Ramos (cell line): ENCODE data around the gene INSIG2.

ENCODE experiments used
- in situ Hi-C: fragments of 300-500 bp; cut with MboI; formaldehyde crosslinking; loops from one replicate; pipeline ENCODE4 v1.14.3; 2022; ENCODE audit warnings: low sequenced_read_pairs; ENCODE audit not compliant: unreplicated experiment

Gene INSIG2

DNA sequence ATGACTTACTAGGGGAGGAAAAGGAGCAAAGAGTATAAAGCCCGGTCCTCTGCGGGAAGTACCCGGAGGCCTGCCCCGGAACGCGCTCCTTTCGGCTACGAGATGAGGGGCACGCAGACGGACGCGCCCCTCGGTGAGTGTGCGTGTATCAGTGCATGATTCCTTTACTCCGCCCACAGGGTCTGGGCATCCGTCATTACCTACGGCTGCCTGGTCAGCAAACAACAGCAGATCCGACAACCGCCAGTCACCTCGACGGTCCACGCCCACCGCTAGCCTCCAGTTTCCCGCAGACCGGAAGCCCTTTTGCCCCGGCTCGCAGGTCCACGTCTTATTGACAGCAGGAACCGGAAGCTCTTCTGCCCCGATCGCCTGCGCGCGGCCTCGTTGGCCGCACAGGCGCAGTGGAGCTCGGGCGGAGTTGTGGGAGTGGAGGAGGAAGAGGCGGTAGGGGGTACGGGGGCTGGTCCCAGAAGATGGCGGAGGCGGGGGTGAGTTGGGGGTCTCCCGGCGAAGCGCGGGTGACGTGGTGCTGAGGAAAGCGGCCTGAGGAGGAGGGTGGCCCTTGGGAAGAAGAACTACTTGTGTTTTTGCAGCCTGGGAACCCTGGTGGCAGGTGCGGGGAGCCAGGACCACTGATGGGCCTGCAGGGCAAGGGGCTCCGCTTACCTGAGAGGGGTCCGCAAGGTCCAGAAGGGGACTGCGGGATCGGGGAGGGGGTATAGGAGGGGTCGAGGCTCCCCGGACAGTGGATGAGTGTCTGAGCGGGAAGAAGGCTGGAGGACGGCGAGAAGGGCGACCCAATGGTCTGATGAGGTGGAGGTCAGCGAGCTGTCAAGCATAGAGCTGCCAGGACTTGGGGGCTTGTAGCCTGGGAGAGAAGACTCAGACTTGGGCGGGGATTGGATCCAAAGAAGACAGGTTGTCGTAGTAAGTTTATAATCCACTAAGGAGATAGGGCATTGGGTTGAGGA, at the start of gene INSIG2:
TSS of gene INSIG2 (plus strand) at position 421 of the 974 bp plus-strand sequence. CDS start 8,086 bp downstream, outside the sequence.
- in situ Hi-C loops = no loop called here

DNA sequence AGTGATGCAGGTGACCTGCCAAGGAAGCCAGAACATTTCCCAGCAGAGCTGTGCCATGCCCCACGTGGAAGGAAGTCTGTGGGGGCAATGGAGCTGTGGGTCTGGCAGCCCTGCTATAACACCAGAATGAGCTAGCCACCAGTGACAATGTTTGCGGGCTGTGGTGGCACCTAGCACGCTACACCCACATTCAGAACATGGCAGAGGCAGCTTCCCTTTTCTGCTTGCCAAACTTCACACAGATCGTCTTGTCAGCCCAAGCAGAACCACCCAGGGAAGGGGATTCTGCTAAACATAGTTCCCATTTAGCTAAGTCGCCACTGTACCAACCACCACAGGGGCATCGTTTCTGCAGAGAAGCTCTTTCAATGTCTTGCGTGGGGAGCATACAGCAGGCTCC, 47.4 kb upstream of the INSIG2 start:
- in situ Hi-C loops = loop anchor here (25.0 kb wide), 1 partner anchor 821 kb away; no protein-coding TSS in a partner anchor

DNA sequence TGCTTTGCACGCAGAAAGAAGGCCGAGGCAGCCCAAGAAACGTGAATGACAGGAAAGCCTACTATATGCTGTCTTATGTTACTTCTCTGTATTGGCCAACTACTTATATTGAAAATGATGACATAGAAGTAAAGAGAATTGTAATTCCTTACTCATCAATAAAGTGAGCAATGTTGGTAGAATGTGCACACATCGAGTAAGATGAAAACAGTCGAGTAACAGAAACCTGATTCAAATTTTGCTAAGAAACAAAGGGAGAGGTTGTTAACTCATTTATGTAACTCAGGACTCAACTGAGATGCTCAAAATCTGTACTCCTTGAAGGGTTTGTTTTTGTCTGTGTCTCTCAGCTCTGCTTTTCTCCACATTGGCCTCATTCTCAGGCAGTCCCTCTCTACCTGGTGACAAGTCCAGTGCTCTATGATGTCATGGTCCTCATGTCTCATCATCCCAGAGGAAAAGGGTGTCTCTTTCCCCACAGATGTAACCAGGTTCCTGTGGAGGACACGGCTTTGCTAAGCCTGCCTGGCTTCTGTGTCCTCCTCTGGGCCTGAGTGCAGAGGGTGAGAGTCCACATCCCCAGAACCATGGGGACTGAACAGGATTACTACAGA, 44.1 kb upstream of the INSIG2 start:
- in situ Hi-C loops = loop anchor here (25.0 kb wide), 1 partner anchor 818 kb away; no protein-coding TSS in a partner anchor

DNA sequence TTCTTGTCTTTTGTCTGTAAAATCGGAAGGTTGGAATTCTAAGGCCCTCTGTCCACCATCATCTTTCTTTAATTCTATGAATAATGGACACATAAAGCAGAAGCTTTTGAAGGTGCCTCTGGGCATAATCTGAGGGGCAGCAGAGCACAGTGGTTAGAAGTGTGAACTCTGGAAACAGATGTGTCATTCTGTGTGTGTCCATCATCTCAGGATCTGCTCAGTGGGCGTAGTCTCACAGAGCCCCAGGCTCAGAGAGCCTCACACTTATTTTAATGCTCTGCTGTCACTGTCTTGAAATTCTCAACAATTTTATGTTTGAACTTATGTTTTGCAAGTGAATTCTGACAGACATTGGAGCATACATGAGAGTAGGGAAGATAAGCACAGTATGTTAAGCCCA, 43.4 kb upstream of the INSIG2 start:
- in situ Hi-C loops = loop anchor here (25.0 kb wide), 1 partner anchor 817 kb away; no protein-coding TSS in a partner anchor

DNA sequence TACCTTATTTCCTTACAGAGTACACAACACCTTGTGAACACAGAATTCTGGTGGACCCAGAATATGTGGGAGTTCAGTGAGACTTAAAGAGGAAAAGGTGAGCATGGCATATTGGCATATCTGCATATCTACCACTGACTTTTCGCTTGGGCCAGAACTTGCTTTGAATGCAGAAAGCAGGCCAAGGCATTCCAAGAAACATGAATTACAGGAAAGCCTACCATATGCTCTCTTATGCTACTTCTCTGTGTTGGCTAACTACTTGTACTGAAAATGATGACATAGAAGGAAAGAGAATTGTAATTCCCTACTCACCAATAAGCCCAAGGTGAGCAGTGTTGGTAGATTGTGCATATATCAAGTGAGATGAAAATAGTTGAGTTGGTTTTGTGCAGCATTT, 43.0 kb upstream of the INSIG2 start:
- in situ Hi-C loops = loop anchor here (25.0 kb wide), 1 partner anchor 817 kb away; no protein-coding TSS in a partner anchor

DNA sequence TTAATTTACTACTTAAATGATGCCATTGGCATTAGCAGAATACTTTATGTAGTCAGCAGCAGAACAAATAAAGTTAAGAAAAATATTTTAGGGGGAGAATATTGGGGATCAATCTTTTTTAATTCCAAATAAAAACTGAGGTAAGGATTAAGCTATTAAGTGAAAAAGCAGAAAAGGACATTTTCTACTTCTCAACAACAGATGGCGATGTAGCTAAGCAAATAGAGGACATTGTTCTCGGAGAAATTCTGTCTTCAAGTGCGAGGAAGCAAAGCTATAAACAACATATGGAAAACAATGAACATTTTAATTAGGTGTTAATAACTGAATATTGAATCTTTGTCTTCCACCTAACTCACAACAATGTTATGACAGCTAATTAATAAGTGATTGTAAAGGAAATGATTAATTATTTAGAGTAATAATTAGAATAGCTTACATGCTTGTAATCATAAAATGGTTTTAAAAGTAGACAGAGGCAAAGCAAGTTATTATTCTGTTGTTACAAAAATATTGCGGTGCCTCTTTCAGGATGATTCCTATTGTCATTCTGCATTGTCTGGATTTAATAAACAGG, 41.5 kb upstream of the INSIG2 start:
- in situ Hi-C loops = loop anchor here (25.0 kb wide), 1 partner anchor 816 kb away; no protein-coding TSS in a partner anchor

DNA sequence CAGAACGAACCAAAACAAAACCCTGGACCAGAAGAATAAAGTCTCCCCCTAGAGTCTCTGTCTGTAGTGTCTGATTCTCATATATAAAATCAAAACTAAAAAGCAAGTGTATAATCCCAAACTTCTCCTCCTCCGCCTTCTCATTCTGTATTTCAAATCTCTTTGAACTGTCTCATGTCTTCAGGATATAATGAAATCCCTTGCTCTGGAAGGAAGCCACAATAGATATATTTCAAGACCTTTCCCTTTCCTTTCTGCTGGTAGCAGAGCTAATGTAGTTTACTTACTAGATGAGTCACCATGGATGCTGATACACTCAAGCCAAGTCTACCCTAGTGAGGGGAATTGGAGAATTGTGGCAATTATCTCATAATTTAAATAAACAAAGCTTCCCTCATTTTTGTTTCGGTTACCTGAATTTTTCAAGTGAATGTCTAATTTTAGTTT, 40.9 kb upstream of the INSIG2 start:
- in situ Hi-C loops = loop anchor here (25.0 kb wide), 1 partner anchor 815 kb away; no protein-coding TSS in a partner anchor

DNA sequence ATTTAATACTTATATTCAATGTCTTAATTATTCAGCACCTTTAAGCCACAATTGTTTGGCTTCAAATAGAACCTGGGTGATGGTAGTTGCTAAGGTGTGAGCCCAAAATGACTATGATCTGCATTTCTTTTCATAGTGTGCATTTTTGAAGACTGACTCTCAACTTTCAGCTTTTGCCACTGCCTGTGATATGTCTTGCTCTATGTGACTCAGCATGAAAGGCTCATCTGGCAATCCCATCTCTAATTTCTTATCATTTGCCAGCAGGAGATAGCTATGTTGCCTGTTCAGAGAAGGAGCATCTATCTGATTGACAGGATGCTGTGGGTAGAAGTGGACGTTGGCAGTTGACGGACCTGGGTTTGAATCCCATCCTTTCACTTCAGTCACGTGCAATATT, 39.9 kb upstream of the INSIG2 start:
- in situ Hi-C loops = loop anchor here (25.0 kb wide), 1 partner anchor 814 kb away; no protein-coding TSS in a partner anchor

DNA sequence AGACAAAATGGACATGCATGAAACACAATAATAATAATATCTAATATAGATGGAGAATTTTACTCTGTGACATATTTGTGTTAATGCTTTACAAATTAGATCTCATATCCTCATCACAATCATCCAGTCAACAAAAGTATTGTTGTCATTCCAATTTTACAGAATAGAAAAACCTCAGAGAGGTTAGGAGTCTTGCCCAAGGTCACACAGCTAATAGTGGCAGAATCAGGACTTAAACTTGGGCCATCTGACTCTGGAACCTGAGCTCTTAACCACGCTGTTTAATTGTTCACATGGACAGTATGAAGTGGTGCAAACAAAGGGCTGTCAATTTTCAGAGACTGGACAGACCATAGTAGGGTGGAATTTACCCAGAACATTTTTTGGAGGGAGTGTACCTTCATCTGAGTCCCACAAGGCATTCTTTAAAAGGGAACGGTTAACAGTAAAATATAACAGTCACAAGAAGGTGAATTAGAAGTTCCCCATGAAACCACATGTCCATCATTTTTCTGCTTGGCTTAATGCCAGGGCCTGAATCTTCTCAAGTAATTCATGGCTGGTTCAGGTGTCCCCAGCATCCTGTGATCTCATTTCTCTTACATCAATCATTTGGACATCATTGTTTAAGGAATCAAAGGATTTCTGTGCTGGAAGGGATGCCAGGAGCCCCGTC, 39.0 kb upstream of the INSIG2 start:
- in situ Hi-C loops = loop anchor here (25.0 kb wide), 1 partner anchor 813 kb away; no protein-coding TSS in a partner anchor

DNA sequence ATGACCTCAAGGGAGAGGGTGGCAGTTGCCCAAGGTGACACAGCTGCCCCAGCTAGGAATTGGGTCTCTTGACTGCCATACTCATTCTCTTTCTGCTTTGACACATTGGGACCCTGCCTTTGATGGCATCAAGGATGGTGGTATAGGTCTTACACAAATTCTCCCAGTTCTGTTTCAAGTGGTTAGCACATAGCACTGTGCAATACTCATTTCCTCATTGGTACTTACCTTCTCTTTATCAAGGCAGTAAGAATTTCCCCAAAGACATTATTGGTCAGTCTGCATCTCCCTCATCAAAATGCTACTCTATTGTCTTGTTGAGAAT, 38.5 kb upstream of the INSIG2 start:
- in situ Hi-C loops = loop anchor here (25.0 kb wide), 1 partner anchor 813 kb away; no protein-coding TSS in a partner anchor

DNA sequence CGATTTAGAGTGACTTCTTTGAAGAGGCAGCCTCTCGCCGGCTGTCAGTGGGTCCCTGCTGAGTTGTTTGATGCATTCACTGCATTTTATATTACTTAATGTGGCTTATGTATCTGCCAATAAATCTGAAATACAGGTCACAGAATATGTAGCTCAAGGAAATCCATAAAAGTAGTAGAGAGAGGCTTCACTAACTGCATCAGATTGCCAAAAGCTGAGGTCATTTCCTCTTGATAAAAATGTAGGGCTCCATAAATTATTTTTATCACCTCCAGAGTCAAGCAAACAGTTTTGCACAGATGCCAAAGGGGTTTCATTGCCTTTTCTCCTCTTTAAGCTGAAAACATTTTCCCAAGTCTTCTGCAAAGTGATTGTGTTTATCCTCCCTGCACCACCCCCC, 37.9 kb upstream of the INSIG2 start:
- in situ Hi-C loops = no loop called here

DNA sequence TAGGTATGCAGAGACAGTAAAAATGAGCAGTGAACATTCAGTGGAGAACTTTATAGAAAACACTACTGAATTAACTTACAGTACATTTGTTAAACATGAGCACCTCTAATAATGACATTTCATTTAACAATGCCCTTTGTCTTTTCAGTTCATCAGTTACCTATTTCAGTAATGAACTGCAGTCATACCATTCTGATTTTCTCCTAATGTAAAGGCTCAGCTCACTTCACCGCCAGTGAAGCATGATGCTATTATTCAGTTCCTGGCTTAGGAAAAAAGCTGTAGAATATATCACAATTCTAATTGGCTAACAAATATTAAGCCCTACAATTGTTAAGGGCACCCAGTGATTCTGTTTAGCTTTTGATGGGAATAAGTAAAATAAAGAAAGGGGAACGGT, 37.3 kb upstream of the INSIG2 start:
- in situ Hi-C loops = no loop called here

DNA sequence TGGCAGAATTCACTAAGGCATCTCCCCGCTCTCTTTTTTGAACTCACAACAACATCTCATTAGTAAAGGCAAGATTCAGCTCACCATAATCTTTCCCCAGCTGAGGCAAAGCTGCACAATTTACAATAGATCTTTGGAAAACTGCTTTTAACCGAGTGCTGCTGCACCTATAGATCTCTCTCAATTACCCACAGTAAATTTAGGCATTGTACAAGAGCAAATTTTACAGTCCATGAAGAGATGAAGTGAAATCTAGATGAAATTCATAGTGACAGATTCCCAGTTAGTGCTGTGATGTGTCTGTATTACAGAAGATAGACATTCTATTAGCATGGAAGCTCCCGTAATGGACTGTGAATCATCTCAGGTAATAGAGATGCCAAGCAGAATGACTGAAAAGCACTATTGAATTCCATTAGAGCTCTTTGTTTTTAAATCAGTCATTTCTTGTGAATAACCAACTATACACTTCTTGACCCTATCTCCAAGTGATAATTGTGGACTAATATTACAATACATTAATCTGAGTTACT, 36.4 kb upstream of the INSIG2 start:
- in situ Hi-C loops = no loop called here

DNA sequence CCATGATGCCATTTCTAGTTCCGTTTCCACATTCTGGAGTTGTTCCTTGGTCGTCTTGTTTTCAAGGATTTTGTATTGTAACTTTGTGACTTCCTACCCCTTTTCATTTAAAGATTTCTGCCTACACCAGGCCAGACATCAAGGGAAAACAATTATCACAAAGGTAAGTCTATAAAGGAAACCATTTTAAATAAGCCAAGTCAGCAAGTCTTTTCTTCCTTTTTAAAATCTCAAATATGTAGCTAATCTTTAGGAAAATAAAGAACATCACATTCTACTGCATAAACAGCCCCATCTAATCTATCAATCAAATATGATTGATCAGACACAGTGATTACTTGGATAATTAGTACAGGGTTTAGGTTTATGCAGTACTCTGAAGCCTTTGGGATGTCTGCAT, 35.8 kb upstream of the INSIG2 start:
- in situ Hi-C loops = no loop called here

DNA sequence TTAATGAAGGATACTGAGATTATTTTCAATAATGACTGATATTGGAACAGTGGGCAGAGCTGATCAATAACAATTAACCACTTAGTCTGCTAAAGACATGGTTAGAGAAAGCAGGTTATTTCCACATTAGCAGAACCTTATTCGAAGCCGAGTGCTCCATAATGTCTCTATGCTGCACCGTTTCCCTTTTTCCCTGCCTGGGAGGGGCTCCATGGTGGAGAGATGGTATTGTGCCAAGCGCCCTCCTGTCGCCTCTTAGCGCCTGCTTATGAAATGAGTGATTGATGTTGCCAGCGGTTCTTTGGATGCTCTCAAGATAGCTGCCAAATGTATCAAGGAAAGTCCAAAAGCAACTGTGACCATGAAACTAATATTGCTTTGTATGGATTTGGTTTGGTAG, 34.6 kb upstream of the INSIG2 start:
- in situ Hi-C loops = no loop called here

DNA sequence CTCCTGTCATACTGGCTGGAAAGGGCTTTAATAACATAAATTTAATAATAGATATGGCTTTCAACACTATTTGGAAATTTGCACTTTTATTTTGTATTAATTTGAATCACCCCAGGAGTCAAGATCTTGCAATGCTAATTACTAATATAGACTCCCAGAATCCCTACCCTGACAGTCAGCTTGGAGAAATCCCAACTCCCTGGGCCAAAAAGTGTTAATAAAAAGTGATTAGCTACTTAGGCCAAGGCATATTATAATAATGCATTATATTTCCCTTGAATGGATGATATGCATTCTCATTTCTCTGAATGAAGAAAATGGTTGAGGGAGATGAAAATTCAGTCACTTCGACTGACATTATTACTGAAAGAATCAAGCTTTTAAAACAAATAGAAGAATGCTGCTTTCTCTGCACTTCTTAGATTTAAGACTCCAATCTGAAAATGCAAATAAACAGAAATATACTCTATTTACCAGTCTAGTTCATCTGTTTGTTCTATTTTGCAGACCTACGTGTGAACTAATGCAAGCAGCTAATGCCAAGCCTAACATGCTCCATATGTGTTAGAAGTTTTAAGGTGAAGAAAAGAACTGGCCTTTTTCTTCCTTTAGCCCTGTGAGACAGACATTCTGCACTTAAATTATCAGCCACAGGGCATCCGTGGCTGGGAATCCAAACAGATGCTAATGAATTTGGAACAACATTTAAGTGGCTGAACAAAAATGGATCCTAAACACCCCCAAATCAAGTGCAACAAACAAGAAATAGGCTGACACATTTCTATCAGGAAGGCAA, 33.9 kb upstream of the INSIG2 start:
- in situ Hi-C loops = no loop called here

DNA sequence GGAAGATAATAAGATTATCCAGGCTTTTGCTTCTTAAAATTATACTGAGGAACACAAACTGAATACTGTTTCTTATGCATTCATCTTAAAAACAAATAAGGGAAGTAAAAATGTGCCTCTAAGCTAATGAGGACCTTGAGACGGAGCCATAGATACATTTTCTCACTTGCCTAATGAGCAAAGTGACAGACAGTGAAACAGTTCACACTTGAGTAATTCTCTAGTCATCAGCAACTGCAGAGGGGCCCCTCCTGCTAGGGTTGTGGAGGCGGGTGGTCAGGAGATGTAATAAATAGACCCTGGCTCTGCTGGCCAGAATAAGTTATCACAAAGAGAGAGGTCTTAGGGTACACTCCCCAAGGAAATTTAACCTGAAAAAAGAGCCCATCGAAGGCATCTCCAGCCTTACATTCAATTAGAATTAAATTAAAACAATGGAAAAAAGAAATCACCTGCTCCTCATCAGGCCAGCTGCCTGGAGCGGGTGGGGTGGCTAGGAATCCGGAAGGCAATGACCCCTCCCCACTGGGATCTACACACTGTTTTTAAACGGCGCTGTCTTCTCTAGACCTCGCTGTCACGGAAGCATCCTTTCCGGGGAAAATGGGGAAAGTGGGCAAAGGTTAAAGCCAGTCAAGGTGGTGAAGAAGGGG, 32.6 kb upstream of the INSIG2 start:
- in situ Hi-C loops = no loop called here

DNA sequence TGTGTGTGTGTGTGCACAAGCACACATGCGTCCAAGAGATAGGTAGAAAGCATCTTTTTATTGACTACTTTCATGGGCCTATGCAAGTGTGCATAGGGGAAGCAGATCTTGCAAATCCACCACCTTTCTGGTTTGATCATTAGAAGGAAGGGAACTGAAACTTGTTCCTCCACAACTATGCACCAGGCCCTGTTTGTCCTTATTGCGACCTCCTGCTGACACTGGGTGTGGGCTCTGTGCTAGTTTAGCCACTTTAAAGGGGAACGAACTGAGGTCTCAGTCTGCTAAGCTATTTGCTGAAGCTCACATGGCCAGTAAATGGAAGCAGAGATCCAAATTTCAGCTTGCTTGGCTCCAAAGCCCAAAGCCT, 32.1 kb upstream of the INSIG2 start:
- in situ Hi-C loops = no loop called here

DNA sequence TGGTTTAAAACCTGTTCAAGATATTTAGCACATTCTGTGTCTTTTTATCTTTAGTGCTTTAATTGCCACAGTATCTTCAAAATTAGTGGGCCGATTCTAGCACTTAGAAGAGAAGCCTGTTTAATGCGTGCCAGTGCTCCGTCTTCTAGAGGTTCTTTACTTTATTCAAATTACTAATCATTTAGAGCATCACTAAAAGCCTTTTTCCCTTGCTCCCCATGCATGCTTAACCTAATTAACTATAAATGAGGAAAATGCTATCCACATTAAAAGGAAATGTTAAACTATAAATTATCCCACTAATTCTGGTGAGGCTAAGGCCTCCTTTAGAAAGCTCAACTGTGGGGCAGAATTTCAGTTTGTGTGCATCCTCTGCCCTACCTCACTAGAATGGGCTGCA, 31.5 kb upstream of the INSIG2 start:
- in situ Hi-C loops = no loop called here
